ENCODE measurements around the gene DGKD.
"Not testable (repeated sequence)": the region's sequence is repeated elsewhere in the genome, so short reads cannot be mapped to it uniquely, and the experiment has no call there.

Gene DGKD

GRCh38 chr2:233361297-233361696 is 7.0 kb downstream of the DGKD start:
- no peak for DNase-seq

GRCh38 chr2:233362742-233363141 is 8.4 kb downstream of the DGKD start:
- DNase-seq, result no peak

GRCh38 chr2:233363744-233364235 is 9.5 kb downstream of the DGKD start:
- no peak for DNase-seq

- peak in 2 of 56 donors; percentile 14 to 19 for DNase-seq
Observed at GRCh38 chr2:233365861-233366520, 11.7 kb downstream of the DGKD start.

- DNase-seq, result no peak
Observed at GRCh38 chr2:233367586-233367985, 13.3 kb downstream of the DGKD start.

- no peak for DNase-seq
Observed at GRCh38 chr2:233368756-233369155, 14.5 kb downstream of the DGKD start.

GRCh38 chr2:233369462-233369861 is 15.2 kb downstream of the DGKD start:
- peak in 3 of 56 donors; percentile 9 to 30 (median 26) for DNase-seq

GRCh38 chr2:233369897-233370685 is 15.8 kb downstream of the DGKD start:
- no peak for DNase-seq

GRCh38 chr2:233371641-233372040 is 17.3 kb downstream of the DGKD start:
- DNase-seq, result no peak

GRCh38 chr2:233372855-233373254 is 18.6 kb downstream of the DGKD start:
- DNase-seq, result no peak

- DNase-seq, result no peak
Observed at GRCh38 chr2:233373316-233373715, 19.0 kb downstream of the DGKD start.

- not testable (repeated sequence) for DNase-seq
Observed at GRCh38 chr2:233374776-233375175, 20.5 kb downstream of the DGKD start.

- no peak for DNase-seq
Observed at GRCh38 chr2:233375490-233376314, 21.4 kb downstream of the DGKD start.

- DNase-seq, result no peak
Observed at GRCh38 chr2:233379034-233379433, 24.7 kb downstream of the DGKD start.

GRCh38 chr2:233379441-233379840 is 25.1 kb downstream of the DGKD start:
- no peak for DNase-seq

- no peak for DNase-seq
Observed at GRCh38 chr2:233380132-233380895, 26.0 kb downstream of the DGKD start.

GRCh38 chr2:233380995-233381637 is 26.8 kb downstream of the DGKD start:
- DNase-seq, result no peak

- no peak for DNase-seq
Observed at GRCh38 chr2:233381638-233381995, 27.3 kb downstream of the DGKD start.

- no peak for DNase-seq
Observed at GRCh38 chr2:233384015-233384414, 29.7 kb downstream of the DGKD start.

- peak in 5 of 56 donors; percentile 8 to 31 (median 14) for DNase-seq
Observed at GRCh38 chr2:233384811-233385488, 30.7 kb downstream of the DGKD start.

All from amygdala (tissue), 56 donors.